ENCODE measurements around the gene VAMP1. TPM values are rescaled to one million over a fixed set of nuclear protein-coding genes. Genes with fewer than 3 reads are reported as not detected.

The VAMP1 gene
- total and polyA plus RNA-seq, 9 of the 15 experiments (the other 6 are each of a cell fraction or from before 2014, with no cell fraction given): 0.76 to 13.2 (median 4.2) TPM

- TF ChIP-seq ZBTB40 (IDR thresholded peaks at IDR 0.05): peak; percentile 98
- no peak for TF ChIP-seq ZBTB40 (CRISPR knock-in tag; IDR thresholded peaks at IDR 0.05)
- peak; percentile 63 to 75 for TF ChIP-seq MNT (conservative IDR thresholded peaks at IDR 0.05)
- TF ChIP-seq NCOR1 (IDR thresholded peaks at IDR 0.05): 0 out of 2 replicates have a peak, but pooled peaks have one; percentile 16
- TF ChIP-seq RB1 (IDR thresholded peaks at IDR 0.05; ENCODE audit: low read depth): peak; percentile 46; the same call in 1 of the 2 replicates
- TF ChIP-seq EGR1 (conservative IDR thresholded peaks at IDR 0.05): peak; percentile 90
- no peak for TF ChIP-seq SNRNP70 (optimal IDR thresholded peaks at IDR 0.05; ENCODE audit: low read depth, low read length)
- TF ChIP-seq ZNF175 (CRISPR knock-in tag; IDR thresholded peaks at IDR 0.05; ENCODE audit: low read depth): no peak
- TF ChIP-seq C11orf30 (IDR thresholded peaks at IDR 0.05; ENCODE audit: low read depth): peak; percentile 91
- 0 out of 2 replicates have a peak, but pooled peaks have one; percentile 46 for TF ChIP-seq FOXK1 (CRISPR knock-in tag; IDR thresholded peaks at IDR 0.05; ENCODE audit: borderline replicate concordance)
- TF ChIP-seq CEBPB (tag; IDR thresholded peaks at IDR 0.05): no peak
- TF ChIP-seq TAF7 (tag; IDR thresholded peaks at IDR 0.05): peak; percentile 50; the same call in 1 of the 2 replicates
- peak in 1 of 2 experiments; percentile 86; a peak in 2 of 4 replicates for TF ChIP-seq SIN3A (IDR thresholded peaks at IDR 0.05; ENCODE audit: borderline replicate concordance in 2 of 2, control insufficient read depth in 1 of 2, low read depth in 2 of 2, low read length in 2 of 2)
- TF ChIP-seq ELF1 (tag; IDR thresholded peaks at IDR 0.05): peak; percentile 78; the same call in 1 of the 2 replicates
- TF ChIP-seq JUND (IDR thresholded peaks at IDR 0.05; ENCODE audit: borderline replicate concordance, low read depth, low read length): peak; percentile 48
- no peak for TF ChIP-seq JUND (tag; IDR thresholded peaks at IDR 0.05; ENCODE audit: borderline replicate concordance, low read depth, low read length)
- no peak for TF ChIP-seq ZNF263 (CRISPR knock-in tag; IDR thresholded peaks at IDR 0.05; ENCODE audit: borderline replicate concordance)
- peak; percentile 74 for TF ChIP-seq CREM (IDR thresholded peaks at IDR 0.05; ENCODE audit: low read depth)
- no peak for TF ChIP-seq PTBP1 (IDR thresholded peaks at IDR 0.05; ENCODE audit: low read depth, low read length)
Observed at GRCh38 chr12:6492838-6493496, 22.5 kb upstream of the VAMP1 start, which contains the start of gene MRPL51 (continued).
